NOMO-1 treated with dmso at 0.1 percent for 144 hours (cell line): ENCODE measurements around the gene COQ8A.

ENCODE experiments used
- DNase-seq: peaks from one replicate; lab custom pipeline; 2025; ENCODE audit not compliant: unreplicated experiment; lab: John Stamatoyannopoulos, UW

Gene COQ8A

DNA sequence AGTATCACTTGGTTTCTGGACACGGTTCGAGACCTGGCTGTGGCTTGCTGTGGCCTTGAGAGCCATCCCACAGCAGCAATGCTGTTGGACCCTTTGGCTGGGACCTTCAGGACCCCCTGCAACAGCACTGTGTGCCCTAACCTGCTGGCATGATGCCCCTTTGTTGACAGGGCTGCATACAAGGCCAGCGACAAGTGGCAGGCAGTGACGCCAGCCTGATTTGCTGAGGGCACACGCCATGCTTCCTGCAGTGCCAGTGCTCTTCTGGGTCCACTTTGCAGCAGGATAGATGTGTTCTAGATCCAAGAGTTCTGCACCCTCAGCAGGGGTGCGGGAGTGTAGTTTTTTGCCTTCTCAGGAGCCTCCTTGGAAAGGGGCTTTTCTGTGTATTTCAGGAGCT is 32.8 kb downstream of the COQ8A start:
- no peak for DNase-seq

DNA sequence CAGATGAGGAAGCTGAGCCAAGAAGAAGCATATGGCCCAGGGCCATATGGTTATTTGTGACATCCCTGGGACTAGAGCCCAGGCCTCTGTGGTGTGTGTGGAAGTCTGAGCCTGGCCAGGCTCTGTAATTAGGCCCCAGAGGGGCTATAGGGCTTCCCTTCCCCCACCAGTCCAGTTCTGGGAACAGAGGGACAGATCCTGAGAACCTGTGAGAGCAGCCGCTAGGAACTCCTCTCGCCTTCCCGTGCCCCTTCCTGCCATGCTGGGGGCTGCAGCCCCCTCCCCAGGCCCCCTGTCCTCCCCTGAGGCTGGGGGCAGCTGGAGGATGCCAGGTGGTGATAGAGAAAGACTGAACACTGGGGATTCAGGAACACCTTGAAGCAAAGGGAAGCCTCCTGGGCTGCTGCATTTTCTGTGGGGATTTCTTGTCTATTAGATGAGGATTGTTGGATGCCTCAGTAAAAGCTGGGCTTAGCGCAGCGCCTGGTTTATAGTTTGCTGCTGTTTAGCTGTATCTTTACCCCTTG is 33.3 kb downstream of the COQ8A start:
- DNase-seq = no peak

- DNase-seq = no peak
Measured at GRCh38 chr1:226973898-226974543, 33.9 kb downstream of the COQ8A start.

DNA sequence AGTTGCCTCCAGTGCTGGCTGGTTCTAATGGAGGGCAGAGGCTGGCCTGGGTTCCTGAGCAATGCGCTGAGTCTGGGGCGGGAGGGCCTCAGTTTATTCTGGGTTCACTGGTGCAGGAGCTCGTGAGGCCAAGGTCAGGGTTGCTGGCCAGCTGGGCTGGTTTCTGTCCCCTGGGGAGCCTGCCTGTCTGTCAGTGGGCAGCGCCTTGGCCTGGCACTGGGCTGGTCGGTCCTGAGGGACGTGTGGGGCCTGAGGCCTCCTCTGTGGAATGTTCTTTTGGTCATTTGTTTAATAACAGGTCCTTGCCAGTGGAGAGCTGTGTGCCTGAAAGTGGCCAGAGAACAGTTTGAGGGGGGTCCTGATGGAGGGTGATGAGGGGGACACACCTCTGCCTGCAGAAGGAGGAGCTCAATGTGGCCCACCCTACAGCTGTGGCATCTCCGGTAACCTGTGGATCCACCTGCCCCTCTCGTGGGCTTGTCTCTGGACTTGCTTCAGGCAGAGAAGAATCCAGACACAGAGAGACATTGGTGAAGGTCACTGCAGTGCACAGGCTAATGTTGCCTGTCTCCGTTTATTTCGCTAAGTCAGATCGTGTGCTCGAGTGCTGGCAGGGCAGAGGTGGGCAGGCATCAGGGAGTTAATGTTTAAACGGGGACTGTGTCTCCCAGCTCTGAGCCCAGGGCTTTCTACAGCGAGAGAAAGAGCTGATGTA is 34.6 kb downstream of the COQ8A start:
- DNase-seq = no peak

- DNase-seq = no peak
Measured at GRCh38 chr1:226975259-226976250, 35.5 kb downstream of the COQ8A start.

GRCh38 chr1:226976276-226976977 is 36.3 kb downstream of the COQ8A start:
- no peak for DNase-seq

GRCh38 chr1:226976978-226977642 is 37.0 kb downstream of the COQ8A start:
- no peak for DNase-seq

GRCh38 chr1:226977643-226978431 is 37.7 kb downstream of the COQ8A start:
- no peak for DNase-seq

- DNase-seq = no peak
Measured at GRCh38 chr1:226978432-226979114, 38.5 kb downstream of the COQ8A start.

GRCh38 chr1:226979115-226979516 is 39.0 kb downstream of the COQ8A start:
- DNase-seq = no peak

- no peak for DNase-seq
Measured at GRCh38 chr1:226979517-226980121, 39.5 kb downstream of the COQ8A start.

GRCh38 chr1:226980122-226980560 is 40.0 kb downstream of the COQ8A start:
- no peak for DNase-seq

DNA sequence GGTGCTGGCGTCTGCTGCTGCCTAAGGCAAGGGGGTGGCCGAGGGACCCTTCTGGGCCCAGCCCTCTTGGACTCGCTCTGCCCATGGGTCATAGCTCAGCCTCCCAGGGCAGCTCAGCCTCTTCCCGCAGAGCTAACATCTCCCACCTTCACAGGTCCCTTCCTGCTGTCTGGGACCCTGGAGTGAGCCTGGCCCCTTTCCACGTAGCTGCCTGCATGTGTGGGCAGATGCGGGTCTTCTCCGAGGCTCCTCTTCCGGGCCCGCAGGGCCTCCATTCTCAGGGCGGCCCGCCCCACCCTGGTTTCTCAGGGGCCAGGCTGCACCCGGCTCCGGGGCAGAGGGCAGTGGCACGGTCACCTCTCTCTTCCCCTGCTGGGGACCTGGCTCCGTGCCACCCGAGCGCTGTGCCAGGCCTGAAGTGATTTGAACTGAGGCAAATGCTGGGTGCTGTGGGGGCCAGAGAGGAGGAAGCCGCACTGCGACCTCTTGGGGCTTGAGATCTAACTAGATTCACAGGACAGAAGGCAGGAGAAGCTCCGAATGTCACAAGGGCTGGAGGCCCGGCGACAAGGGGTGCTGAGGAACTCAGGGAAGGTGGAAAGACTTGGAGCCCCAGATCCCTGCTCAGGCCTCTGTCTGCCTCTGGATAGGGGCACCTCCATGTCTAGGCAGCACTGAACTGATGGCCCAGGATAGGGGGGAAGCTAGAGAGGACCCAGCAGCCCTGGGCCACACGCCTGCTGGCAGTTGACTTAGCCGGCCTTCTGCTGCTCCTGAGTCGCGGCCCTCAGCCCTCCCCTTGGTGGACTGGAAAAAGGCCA is 40.7 kb downstream of the COQ8A start:
- DNase-seq = no peak

DNA sequence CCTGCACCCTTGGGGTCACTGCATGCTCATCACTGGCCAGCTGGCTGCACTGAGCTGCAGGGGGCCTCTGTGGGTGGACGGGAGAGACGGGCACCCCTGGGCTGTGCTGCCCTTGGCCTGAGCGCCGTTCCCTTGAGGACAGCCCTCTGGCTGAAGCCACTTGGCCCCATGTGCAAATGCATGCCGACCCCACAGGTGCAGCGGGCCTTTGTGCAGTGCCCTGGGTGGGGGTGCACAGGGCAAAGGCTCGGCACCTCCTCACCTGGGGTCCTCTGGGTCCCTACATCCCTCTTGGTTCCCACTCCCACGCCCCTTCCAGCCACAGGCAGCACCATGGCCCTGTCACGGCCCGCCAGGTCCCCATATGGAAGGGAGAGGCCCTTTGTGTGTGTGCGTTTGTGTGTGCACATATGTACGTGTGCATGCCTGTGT is 41.3 kb downstream of the COQ8A start:
- DNase-seq = no peak

- no peak for DNase-seq
Measured at GRCh38 chr1:226981838-226982237, 41.7 kb downstream of the COQ8A start.

DNA sequence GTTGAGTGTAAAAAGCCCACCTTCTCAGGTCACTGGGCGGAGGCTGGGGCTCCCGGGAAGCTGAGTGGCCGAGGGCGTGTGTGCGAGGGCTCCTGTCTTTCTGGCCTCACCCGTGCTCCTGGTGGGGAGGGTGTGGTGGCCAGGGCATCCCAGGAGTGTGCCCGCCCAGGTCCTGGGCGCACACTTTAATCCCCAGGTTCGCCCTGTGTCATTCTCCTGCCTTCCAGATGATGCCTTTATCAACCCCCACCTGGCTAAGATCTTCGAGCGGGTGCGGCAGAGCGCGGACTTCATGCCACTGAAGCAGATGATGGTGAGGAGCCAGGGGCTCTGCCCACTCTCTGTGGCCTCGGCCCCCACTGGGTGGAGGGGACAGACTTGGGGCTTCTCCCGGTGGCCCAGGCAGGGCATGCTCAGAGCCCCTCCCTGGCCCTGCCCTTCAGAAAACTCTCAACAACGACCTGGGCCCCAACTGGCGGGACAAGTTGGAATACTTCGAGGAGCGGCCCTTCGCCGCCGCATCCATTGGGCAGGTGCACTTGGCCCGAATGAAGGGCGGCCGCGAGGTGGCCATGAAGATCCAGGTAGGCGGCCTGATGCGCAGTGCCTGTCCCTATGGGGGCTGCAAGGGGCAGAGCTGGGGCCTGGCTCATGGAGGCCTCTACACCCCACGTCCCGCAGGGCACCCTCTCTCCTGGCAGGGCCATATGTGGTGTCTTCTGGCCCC is 42.5 kb downstream of the COQ8A start:
- no peak for DNase-seq
